ENCODE data around the gene IFNG. TPM values are rescaled to one million over a fixed set of nuclear protein-coding genes. Genes with fewer than 3 reads are reported as not detected.

The IFNG gene
- total and polyA plus RNA-seq, 9 of the 15 experiments (the other 6 are each of a cell fraction or from before 2014, with no cell fraction given): 0.38 TPM; not detected in 8

- no peak for TF ChIP-seq USF2 (CRISPR knock-in tag; IDR thresholded peaks at IDR 0.05)
- no peak for TF ChIP-seq TAF9B (IDR thresholded peaks at IDR 0.05; ENCODE audit: partially characterized antibody)
- TF ChIP-seq HDAC8 (tag; IDR thresholded peaks at IDR 0.05): no peak
- TF ChIP-seq ZBTB12 (CRISPR knock-in tag; IDR thresholded peaks at IDR 0.05): no peak
- no peak for TF ChIP-seq CTCF (IDR thresholded peaks at IDR 0.05 in 2 of 3, conservative IDR thresholded peaks at IDR 0.05 in 1 of 3; ENCODE audit: insufficient read depth in 2 of 3, low read depth in 1 of 3, low read length in 3 of 3)
- TF ChIP-seq ZBTB8A (IDR thresholded peaks at IDR 0.05; ENCODE audit: partially characterized antibody): no peak
- TF ChIP-seq TOE1 (IDR thresholded peaks at IDR 0.05; ENCODE audit: borderline replicate concordance): no peak
- no peak for TF ChIP-seq TOE1 (CRISPR knock-in tag; IDR thresholded peaks at IDR 0.05; ENCODE audit: borderline replicate concordance, low read depth)
- TF ChIP-seq MTA3 (IDR thresholded peaks at IDR 0.05; ENCODE audit: borderline replicate concordance): no peak
- TF ChIP-seq ZBTB43 (CRISPR knock-in tag; IDR thresholded peaks at IDR 0.05): no peak
These were observed 2.9 kb downstream of the IFNG start (continued) for GRCh38 chr12:68156636-68157035.

All from K562 (cell line).